HG03575 (cell line): Measurements from ENCODE around the gene DNPH1.

Experiments
- ATAC-seq: cut with Tn5 transposase; IDR thresholded peaks from one replicate; pipeline ENCODE4 v1.9.1; 2021; ENCODE audit not compliant: unreplicated experiment, insufficient number of reproducible peaks, low FRiP score; ENCODE audit errors: extremely low read depth

The DNPH1 gene

GRCh38 chr6:43188426-43188825 lies 40.9 kb downstream of the DNPH1 start:
- no peak for ATAC-seq

- ATAC-seq: no peak
Measured at GRCh38 chr6:43187821-43188220, 41.5 kb downstream of the DNPH1 start.

- no peak for ATAC-seq
Measured at GRCh38 chr6:43186706-43187105, 42.6 kb downstream of the DNPH1 start.

- ATAC-seq: no peak
Measured at GRCh38 chr6:43186019-43186418, 43.3 kb downstream of the DNPH1 start.

GRCh38 chr6:43185391-43185985 lies 43.8 kb downstream of the DNPH1 start:
- no peak for ATAC-seq

- no peak for ATAC-seq
Measured at GRCh38 chr6:43184268-43184985, 44.9 kb downstream of the DNPH1 start.

- ATAC-seq: no peak
Measured at GRCh38 chr6:43183441-43183840, 45.8 kb downstream of the DNPH1 start.

GRCh38 chr6:43181942-43182860 lies 47.1 kb downstream of the DNPH1 start, which contains the start of gene CUL9:
CUL9 (plus strand) TSS chr6:43182196; CDS start chr6:43184311, 2,115 bp downstream.
- ATAC-seq: no peak

GRCh38 chr6:43181621-43181941 lies 47.7 kb downstream of the DNPH1 start:
- no peak for ATAC-seq

- ATAC-seq: no peak
Measured at GRCh38 chr6:43180985-43181384, 48.3 kb downstream of the DNPH1 start.

- ATAC-seq: no peak
Measured at GRCh38 chr6:43180058-43180457, 49.2 kb downstream of the DNPH1 start.

- ATAC-seq: no peak
Measured at GRCh38 chr6:43178951-43179830, 50.1 kb downstream of the DNPH1 start.

- no peak for ATAC-seq
Measured at GRCh38 chr6:43178150-43178549, 51.1 kb downstream of the DNPH1 start.

- no peak for ATAC-seq
Measured at GRCh38 chr6:43176423-43176786, 52.9 kb downstream of the DNPH1 start.

- ATAC-seq: no peak
Measured at GRCh38 chr6:43175676-43176422, 53.4 kb downstream of the DNPH1 start.
